ENCODE results near the gene CFAP92. TPM values are rescaled to one million over a fixed set of nuclear protein-coding genes. Genes with fewer than 3 reads are reported as not detected.
"Not testable (repeated sequence)": the region's sequence is repeated elsewhere in the genome, so short reads cannot be mapped to it uniquely, and the experiment has no call there.

Gene CFAP92
- total RNA-seq, 3 donors from 2014 or later, result 0.66 to 1.4 (median 1.3) TPM

- Histone ChIP-seq H3K27me3 (no peaks in the 10 kb centered on the region), H3K36me3 (no peaks in the 10 kb centered on the region), H3K4me3 (no peak overlapping the region), H3K9me3 (no peaks in the 10 kb centered on the region), H3K27ac (no peak overlapping the region), H3K4me1 (no peaks in the 10 kb centered on the region)
- intact Hi-C loops (cut with DNase I; ENCODE audit: low total_unique reads), result no loop called here
- DNase-seq (ENCODE audit: low spot score in 2 of 2), result peak in 1 of 2 donors; percentile 15
- TF ChIP-seq POLR2AphosphoS5 (IDR thresholded peaks at IDR 0.05) (no peak), POLR2A (IDR thresholded peaks at IDR 0.05) (no peak), CTCF (IDR thresholded peaks at IDR 0.05) (no peak)
These were observed 121.6 kb downstream of the CFAP92 start for GRCh38 chr3:128872282-128872681.

GRCh38 chr3:128870347-128870746, 123.5 kb downstream of the CFAP92 start:
- Histone ChIP-seq H3K36me3 (no peaks in the 10 kb centered on the region), H3K27me3 (no peaks in the 10 kb centered on the region), H3K4me1 (no peaks in the 10 kb centered on the region), H3K9me3 (no peaks in the 10 kb centered on the region), H3K27ac (no peak overlapping the region), H3K4me3 (no peak overlapping the region)
- DNase-seq (ENCODE audit: low spot score in 2 of 2), result peak in 1 of 2 donors; percentile 35
- TF ChIP-seq CTCF (IDR thresholded peaks at IDR 0.05) (no peak), POLR2A (IDR thresholded peaks at IDR 0.05) (no peak), POLR2AphosphoS5 (IDR thresholded peaks at IDR 0.05) (no peak)
- intact Hi-C loops (cut with DNase I; ENCODE audit: low total_unique reads), result no loop called here

GRCh38 chr3:128867200-128868125, 126.4 kb downstream of the CFAP92 start:
- Histone ChIP-seq H3K27me3 (no peaks in the 10 kb centered on the region), H3K27ac (no peak overlapping the region), H3K36me3 (no peaks in the 10 kb centered on the region), H3K4me3 (no peak overlapping the region), H3K4me1 (peaks cover 3 to 4% of the 10 kb centered on the region in 2 donors), H3K9me3 (no peaks in the 10 kb centered on the region)
- intact Hi-C loops (cut with DNase I; ENCODE audit: low total_unique reads), result no loop called here
- TF ChIP-seq CTCF (IDR thresholded peaks at IDR 0.05), result no peak
- peak in 1 of 2 donors; percentile 28 for DNase-seq (ENCODE audit: low spot score in 2 of 2)

- H3K4me3 ChIP-seq, result peak overlapping the region in 2 of 3 donors; percentile 7 to 13
- H3K36me3 ChIP-seq; H3K9me3 ChIP-seq; H3K4me1 ChIP-seq; intact Hi-C loops (cut with DNase I; ENCODE audit: low total_unique reads); H3K27me3 ChIP-seq: not testable (repeated sequence)
- peak in 1 of 2 donors; percentile 28 for DNase-seq (ENCODE audit: low spot score in 2 of 2)
- peak overlapping the region; percentile 36 to 63 for H3K27ac ChIP-seq
These were observed 128.7 kb downstream of the CFAP92 start for GRCh38 chr3:128864849-128865804.

- no peak for DNase-seq (ENCODE audit: low spot score in 2 of 2)
- no peaks in the 10 kb centered on the region for H3K36me3 ChIP-seq
- H3K27ac ChIP-seq, result peak overlapping the region; percentile 36 to 63
- no peaks in the 10 kb centered on the region for H3K27me3 ChIP-seq
- peaks cover 3 to 4% of the 10 kb centered on the region in 2 donors for H3K4me1 ChIP-seq
- TF ChIP-seq CTCF (IDR thresholded peaks at IDR 0.05), result no peak
- TF ChIP-seq POLR2A (IDR thresholded peaks at IDR 0.05), result no peak
- TF ChIP-seq POLR2AphosphoS5 (IDR thresholded peaks at IDR 0.05), result no peak
- intact Hi-C loops (cut with DNase I; ENCODE audit: low total_unique reads), result no loop called here
- H3K4me3 ChIP-seq, result peak overlapping the region in 2 of 3 donors; percentile 7 to 15
- H3K9me3 ChIP-seq, result peaks cover 8 to 17% of the 10 kb centered on the region in 2 donors
These were observed 129.5 kb downstream of the CFAP92 start for GRCh38 chr3:128864351-128864811.

Measured in breast epithelium (tissue), 4 donors.